Measurements from ENCODE around the gene OBP2A.

DNA sequence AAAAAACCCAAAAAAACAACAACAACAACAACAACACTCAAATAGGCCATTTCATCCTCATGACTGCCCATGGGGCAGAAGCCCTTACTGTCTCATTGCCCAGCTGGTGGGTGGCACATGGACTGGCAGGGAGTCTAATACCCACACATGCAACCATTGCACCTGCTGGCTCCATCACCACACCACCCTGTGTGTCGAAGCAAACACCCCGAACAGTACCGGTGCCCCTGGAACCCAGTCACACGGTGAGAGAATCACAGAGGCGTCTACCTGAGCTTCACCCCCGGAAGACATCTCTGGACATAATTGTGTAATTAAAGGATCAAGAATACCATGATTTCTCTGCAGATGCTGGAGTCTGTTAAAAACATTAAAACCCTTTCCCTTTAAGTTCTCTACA, 22.1 kb downstream of the OBP2A start:
- TF ChIP-seq POLR2A (IDR thresholded peaks at IDR 0.05), result no peak
- no peak for TF ChIP-seq CTCF (IDR thresholded peaks at IDR 0.05)

Data from ovary (tissue), 3 donors.